ENCODE data around the gene RAB11FIP3.

The RAB11FIP3 gene

DNA sequence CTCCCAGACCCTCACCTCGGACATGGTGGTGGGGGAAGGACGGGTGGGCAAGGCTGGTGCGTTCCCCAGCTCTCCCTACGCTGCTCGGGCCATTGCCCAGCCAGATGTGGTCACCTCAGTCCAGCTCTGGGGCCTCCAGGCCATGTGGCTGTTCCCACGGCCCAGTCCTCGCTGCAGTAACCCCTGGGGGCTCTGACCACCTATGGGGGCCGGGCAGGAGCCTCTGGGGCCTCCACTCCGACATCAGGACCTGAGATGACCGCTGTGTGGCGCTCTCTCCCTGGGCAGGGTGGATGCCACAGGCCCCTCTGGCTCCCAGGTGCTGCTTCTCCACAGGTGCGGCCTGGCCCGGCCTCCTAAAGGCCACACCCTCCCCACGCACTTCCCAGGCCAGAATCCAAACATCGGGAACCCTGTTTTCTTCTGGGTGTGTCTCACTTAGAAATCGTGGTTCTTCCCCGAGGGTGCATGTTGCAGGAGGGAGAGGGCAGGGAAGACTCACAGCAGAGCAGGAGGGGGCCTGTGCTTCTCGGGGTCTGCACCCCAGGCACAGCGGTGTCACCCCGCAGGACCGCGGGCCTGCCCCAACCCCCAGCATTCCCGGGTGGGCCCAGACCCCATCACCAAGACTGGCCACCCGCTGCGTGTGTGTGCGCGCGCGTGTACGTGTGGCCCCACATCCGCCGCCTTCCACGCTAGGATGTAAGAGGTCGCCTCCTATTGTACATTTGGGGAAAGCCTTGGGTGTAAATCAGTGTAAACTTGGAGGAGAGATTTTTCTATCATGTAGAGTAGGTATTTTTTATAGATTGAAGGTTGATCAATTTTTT is 96.1 kb downstream of the RAB11FIP3 start:
- no peak for DNase-seq

DNA sequence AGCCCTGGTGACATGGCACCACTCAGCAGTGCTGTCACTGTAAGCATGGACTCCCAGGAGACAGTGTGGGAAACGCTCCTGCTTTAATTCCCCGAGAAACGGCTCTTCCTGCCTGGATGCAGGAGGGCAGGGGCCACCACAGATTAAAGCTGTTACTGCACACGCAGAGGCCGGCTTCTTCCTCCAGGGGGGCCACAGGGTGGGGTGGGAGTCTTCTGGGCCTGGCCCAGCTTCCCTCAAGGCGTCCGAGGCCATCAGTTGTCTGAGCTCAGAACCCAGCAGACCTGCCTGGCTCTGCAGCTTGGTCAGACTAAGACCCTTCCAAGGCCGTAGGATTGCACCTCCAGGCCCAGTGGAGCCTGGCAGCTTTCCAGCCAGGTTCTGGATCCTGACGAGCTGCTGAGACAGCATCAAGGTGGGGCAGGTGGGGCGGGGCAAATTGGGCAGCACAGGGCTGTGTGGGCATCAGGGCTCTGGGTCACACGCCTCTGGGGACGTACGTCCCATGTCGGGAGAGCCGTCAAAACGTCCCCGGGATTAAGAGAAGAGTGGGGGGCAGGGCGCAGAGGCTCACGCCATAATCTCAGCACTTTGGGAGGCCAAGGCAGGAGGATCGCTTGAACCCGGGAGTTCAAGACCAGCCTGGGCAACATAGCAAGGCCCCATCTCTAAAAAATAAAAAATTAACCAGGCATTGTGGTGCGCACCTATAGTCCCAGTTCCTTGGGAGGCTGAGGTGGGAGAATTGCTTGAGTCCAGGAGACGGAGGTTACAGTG is 97.1 kb downstream of the RAB11FIP3 start:
- no peak for DNase-seq

DNA sequence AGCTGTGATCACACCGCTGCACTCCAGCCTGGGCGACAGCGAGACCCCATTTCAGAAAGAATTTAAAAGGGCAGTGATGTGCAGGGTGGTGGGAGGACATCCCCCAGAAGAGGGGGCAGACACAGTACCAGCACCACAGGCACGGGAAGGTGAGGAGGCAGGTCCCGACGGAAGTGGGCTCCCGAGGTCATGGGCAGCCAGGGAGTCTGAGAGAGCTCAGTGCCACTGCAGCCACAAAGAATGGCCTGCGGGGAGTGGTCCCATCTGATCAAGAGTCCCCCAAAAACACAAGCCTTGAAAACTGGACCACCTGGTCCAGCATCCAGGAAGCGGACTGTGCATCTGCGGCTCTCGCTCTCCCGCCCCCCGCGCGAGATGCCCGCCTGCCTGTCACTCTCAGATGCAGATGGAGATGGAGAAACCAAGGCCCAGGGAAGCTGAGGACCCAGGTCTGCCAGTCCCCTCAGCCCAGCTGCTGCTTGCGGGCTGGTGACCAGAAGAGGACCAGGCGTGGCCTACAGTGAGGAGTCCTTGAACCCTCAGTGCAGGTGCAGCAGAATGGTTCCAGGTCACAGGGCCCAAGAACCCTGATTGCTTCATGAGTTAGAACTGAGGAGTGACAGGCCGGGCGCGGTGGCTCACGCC is 97.8 kb downstream of the RAB11FIP3 start:
- no peak for DNase-seq

DNA sequence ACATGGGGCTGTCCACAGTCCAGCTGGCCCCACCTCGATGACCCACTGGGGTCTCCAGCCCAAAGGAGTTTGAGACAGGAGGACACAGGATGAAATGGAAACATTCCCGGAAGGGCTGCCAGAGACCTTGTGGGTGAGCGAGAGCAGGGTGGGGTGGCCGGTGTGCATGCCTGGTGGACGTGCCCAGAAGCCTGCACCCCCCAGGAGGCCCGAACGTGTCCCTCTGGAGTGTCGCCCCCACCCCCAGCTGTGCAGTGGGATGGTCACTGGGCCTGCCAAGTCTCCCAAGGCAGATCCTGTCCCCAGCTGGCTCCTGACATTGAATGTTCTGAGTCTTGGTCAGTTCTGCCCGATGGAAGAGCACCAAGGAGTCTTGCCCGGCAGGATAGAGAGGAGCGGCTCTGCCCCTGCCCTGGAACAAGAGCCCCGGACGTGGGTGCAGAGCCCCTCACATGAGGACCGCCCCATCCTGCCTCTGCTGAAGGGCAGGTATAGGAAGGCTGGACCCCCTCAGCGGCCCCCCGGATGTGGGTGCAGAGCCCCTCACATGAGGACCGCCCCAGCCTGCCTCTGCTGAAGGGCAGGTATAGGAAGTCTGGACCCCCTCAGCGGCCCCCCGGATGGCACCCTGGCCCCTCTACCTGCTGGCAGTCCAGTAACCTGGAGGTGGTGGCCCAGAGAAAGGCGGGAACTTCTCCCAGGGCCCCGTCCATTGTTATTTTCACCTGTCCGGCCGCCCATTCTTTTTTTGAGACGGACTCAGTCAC is 99.0 kb downstream of the RAB11FIP3 start:
- no peak for DNase-seq

DNA sequence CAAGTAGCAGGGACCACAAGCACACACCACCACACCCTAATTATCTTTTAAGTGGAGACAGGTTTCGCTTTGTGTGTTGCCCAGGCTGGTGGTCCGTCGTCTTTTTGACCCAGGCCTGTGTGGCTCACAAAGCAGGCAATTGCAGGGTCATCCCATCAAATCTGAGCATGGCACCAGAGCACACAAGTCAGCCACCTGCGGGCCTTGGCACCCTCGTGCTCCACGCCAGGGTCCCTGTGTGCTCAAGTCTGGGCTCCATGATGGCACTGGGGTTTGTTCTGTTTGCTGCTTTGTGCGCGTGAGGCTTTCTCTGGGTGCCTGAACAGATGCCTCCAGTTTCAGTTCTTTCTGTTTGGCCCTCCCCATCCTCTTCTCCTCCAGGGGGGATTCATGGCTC is 99.7 kb downstream of the RAB11FIP3 start:
- DNase-seq, result no peak

DNA sequence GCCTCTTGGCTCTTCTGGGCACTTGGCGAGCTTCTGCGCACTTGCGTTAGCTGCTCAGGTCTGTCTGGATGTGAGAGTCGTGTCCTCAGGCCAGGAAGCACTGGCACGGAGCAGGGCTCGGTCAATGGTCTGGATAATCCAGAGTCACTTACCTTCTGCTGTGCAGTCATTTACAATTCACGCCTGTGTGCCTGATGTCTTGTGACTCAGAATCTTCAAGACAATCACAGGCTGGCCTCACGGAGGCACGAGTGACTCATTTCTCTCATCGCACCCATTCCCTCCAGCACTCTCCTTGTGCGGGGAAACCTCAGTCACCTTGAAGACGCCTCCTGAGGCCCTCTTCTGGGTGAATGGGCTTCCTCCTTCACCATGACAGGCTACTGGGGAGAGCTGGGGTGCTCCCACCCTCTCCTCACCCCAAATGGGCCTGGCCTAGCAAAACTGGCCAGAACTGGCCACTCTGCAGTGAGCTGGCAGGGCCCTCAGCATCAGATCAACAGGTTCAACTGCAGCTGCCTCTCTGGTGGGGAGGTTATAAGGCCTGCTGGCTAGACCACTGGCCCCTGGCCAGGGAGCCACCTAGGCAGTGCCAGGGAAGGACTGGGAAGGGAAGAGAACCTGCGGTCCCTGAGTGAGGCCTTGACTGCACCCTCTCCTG is 100.2 kb downstream of the RAB11FIP3 start:
- peak in 1 of 2 donors; percentile 5 for DNase-seq

DNA sequence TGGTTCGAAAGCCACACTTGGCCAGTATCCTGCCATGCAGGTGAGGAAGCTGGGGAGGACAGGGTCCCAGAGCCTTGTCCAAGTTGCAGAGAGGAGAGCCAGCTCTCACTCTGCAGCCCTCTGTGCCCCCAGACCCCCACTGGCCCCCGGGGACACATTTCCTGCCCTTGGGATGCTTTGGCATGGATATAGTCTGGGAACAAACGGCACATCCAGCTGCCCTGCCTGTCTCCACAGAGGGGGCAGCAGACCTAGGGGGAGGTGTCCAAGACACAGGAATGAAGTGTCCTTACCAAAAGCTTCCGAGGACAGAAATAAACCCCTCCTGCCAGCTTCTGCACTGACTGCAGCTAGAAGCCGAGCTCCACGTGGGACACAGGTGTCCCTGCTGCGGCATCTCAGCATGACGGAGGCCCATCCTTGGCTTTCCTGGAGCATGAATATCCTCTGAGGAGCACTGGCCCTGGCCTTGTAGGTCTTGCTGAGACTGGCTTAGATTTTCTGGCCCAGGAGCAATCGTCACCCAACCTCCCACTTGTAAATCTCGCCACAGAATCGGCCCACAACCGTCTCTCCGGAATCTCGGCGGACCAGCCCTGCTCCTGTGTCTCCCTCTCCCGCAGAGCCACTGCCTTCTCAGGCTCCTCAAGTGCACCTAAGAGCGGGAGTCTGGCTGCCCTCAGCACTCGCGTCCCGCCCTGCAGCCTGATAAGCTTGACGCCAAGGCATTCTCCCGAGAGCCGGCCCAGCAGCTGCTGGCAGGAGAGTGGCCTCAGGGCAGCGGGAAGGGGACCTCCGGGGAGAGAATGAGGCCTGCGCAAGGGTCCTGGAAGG is 100.9 kb downstream of the RAB11FIP3 start:
- peak in 1 of 2 donors; percentile 1 for DNase-seq

DNA sequence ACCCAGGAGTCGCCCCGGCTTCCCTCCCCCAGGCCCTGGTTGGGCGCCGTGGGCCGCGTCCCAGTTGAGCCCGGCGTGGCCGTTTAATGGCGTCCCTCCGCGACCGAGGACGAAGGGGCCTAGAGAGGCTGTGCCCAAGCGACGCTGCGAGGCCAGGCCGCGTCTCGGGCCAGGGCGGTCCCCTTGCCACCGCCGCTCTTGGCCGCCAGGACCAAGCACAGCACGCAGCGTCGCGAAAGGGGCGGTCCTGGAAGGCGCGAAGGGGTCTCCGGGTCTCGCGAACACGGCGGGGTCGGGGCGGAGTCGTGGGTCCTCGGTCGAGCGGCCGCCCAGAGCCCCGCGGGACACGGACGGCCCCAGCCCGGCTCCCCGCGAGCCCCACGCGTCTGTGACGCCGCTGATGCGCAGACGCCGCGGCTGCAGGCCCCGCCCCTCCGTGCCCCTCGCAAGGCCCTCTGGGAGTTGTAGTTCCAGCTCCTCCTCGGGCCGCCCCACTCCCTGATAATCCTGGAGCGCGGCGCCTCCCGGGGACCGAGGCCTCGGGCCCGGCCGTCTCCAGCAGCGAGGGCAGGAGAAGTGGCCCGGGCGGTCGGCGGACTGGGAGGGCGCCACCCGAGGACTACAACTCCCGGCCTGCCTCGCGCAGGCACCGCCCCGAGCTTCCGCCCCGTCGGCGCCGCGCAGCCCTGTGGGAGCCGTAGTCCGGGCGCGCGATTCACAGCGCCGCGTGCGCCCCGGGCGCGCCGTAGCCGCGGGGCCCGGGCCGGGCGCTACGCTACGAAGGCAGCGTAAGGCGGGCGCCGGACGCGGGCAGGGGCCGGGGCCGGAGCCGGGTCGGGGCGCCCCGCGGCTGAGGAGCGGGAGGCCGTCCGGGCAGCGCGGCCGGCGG is 101.8 kb downstream of the RAB11FIP3 start, which contains the start of gene CAPN15:
TSS of gene CAPN15 (plus strand) at position 698 of the 889 bp plus-strand sequence. CDS start 19,127 bp downstream, outside the sequence.
- DNase-seq, result peak; percentile 75 to 86

DNA sequence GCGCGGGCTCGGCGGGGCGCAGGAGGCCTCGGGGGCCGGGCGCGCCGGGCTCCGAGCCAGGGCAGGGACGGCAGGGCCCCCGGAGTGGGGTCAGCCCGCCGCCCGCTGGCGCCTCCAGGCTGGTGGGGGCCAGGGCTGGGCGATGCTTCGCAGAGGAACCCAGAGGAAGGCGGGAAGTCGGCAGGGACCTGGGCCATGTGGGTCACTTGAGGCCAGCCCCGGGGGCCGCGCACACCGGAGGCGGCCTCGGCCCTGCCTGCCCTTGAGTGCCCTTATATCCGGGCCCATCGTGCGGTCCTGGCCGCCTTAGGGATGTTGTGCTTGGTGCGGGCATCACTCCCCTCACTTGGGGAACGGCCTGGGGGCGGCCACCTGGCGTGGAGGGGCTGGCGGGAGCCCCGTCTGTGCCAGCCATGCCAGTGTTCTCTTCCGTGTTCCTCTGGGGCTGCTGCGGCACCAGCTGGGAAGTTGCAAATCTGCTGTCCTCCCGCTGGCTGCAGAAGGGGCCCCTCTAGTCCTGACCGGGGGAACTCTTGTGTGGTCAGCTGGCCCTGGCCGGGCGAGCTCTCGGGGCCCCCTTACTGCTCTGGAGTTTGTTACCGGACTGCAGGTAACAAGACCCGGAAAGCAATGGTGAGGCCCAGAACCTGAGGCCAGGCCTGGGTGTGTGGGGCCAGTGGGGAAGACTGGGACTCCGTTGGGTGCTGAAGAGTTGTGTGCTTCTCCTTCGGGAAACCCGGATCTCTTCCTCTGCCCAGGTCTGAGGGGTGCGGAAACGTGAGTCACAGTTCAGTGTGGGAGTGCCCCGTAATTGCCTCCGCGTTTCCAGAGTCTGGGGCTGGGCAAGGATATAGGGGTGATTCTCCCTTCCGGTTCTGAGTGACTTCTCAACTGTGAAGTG is 102.9 kb downstream of the RAB11FIP3 start:
- DNase-seq, result peak; percentile 82 to 84

DNA sequence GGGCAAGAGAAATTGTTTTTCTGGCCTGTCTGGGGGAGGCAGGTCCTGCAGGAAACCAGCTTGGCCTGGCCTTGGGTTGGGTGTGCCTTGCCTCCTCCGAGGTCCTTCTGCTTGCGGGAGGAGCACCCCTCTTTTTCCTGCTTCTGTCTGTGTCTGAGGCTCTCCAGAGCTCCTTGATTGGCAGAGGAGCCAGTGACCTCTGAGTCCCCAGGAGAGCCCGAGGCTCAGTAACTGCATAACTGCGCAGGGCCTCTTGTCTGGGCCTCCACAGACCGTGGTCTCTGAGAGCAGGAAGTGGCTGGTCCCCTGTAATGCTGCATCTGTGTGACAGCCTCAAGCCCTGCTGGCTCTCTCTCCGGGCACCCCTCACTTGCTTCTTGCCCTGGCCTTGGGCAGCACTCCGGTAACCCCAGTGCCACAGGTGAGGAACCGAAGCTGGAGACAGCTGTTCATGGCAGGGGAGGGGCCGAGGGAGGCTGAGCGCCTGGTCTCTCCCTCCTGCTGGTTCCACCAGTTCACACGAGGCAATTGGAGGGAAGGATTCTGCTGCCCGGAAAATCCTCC is 103.6 kb downstream of the RAB11FIP3 start:
- no peak for DNase-seq

DNA sequence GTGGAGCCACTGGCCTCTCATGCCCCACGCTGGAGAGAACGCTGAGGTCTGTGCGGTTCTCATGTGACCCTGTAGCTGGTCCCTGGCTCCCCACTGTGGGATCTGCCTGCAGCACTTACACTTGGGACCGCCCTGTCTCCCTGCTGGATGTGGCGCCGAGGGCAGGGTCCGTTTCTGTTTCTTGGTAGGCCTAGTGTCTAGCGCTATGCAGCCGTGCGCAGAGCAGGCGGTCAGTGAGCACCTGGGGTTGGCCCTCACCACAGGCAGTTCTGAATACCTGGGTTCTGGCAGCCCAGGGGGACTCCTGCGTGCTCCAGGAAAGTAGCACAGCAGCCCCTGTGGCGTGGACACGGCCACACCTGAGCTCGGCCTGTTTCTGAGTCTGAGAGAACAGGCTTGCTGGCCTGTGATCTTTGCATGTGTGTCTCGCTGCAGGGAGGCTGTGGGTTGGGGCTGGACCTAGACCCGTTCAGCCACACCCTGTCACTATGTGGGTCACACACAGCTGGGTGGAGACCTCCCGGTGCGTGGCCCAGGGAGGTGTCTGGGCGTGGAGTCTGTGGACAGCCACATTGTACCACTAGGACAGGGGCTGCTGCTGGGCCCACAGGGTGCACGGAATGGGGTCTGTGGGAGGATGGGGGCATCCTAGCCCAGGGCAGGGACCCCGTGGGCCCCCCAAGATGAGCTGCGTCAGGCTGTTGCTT is 104.8 kb downstream of the RAB11FIP3 start:
- no peak for DNase-seq

DNA sequence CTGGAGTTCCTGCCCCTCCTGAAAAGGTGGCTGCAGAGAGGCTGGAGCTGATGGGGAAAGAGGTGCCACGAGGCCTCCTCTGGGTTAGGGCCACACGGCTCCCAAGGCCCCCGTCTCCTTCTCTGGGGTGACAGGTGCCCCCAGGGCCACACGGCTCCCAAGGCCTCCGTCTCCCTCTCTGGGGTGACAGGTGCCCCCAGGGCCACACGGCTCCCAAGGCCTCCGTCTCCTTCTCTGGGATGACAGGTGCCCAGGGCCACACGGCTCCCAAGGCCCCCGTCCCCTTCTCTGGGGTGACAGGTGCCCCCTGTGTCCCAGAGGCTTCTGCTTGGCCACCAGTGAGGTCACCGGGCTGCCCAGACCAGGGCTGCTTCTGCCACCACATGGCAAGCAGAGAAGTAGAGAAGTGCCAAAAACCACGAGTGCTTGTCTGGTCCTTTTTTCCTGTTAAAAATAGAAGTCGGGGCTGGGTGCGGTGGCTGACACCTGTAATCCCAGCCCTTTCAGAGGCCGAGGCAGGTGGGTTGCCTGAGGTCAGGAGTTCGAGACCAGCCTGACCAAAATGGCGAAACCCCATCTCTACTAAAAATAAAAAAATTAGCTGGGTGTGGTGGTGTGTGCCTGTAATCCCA is 106.2 kb downstream of the RAB11FIP3 start:
- no peak for DNase-seq

DNA sequence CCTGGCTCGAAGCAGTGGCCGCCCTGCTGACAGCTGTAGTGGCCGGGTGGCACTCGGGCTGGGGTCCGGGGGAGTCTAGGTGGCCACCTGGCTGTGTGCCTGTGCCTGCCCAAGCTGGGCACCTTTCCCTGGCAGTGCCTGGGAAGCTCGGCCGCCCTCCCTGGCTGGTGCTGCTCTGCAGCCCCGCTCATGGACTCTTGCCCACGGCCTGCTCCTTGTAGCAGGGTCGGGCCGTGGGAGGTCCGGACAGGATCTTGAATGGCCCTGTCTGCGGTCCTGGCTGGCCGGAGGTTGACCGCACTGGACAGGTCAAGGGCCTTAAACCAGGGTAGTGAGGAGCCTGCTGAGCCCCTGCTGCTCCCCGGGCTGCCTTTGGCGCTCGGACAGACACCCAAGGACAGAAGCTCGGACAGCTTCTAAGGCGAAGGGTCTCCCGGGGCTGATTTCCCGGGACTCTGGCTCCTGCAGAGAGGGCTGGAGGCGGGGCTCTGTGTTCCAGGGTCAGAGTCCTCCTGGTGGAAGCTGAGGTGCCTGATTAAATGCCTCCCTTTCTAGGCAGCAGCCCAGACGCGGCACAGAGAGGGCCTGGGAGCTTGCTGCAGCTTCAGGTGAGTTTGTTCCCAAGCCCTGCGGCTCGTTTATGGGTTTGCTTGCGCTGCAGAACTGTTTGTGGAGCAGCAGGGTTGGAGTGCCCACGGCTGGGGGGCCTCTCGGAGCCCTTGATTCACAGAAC is 108.1 kb downstream of the RAB11FIP3 start:
- DNase-seq, result no peak

DNA sequence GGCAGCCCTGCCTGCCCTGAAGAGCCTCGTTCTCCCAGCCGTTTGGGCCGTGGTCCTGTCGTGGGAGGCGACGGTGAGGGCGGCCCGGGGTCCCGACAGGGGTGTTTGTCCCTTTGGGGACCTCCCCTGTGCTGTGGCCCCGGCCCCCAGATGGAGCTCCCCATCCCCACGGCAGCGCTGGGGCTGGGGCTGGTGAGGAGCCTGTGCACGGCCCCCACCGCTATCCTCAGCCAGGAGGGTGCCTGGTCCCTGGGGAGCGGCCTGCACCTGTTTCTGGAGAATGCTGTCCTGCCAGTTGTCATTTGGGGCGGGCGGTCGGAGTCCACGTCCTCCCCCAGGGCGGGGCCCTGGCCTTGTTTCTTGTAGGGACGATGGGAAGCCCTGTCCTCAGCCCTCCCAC is 108.7 kb downstream of the RAB11FIP3 start:
- DNase-seq, result no peak

DNA sequence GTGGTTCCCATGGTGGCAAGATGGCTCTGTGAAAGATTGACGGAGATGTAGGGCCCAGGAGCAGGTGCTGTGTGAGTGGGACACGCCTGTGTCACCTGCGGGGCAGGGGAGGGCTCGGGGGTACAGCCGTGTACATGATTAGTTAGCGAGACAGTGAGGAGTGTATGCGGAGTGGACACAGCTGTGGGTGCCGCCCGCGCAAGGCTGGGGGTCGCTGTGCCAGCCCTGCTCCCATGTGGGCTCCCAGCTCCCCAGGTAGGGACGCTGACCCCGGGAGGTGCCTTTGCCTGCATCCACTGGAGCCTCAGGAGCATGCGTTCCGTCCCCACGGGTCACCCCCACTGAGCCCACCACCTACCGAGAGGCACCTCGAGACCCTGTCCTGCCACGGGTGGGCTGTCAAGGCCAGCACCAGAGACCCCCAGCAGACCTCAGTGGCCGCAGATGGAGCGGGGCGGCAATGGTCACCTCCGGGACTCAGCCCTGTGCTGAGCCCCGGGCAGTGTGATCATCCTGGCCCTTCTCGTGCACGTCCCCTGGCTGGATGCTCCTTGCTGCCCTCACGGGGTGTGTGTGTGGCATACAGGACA is 109.5 kb downstream of the RAB11FIP3 start:
- no peak for DNase-seq

Data from inflammatory macrophage treated with lipopolysaccharide for 1 hour (primary cell).